GM18526 (cell line): ENCODE measurements around the gene PLCB4.

Experiments used
- POLR2A ChIP-seq: IDR thresholded peaks from 3 replicates; pipeline ENCODE4 v1.6.1; 2011; ENCODE audit not compliant: insufficient read length; ENCODE audit errors: extremely low read depth

PLCB4 gene

DNA sequence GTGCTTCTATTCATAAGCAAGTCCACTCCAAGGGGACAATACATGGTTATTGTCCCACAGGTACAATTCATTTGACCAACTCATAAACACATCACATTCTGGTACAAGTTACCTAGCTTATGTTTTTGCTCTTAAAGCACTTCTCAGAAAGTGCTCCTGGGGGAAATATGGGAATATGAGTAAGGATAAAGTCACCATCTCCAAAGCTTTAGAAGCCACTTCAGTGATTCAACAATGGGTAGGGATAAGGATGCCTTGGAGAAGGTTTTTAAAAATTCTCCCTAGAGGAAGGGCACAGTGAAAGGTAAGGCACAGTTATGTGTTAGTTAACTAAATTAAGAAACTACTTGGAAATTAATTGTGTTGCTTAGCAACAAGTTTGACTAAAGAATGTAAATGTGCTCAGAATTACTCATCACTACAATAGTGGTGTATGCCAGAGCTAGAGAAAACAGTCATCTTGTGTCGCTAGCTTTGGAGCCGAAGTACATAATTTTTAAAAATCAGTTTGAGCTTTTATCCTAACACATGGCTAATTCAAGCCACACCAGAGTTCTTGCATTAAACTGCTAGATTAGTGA, 406.0 kb downstream of the PLCB4 start:
- no peak for TF ChIP-seq POLR2A

DNA sequence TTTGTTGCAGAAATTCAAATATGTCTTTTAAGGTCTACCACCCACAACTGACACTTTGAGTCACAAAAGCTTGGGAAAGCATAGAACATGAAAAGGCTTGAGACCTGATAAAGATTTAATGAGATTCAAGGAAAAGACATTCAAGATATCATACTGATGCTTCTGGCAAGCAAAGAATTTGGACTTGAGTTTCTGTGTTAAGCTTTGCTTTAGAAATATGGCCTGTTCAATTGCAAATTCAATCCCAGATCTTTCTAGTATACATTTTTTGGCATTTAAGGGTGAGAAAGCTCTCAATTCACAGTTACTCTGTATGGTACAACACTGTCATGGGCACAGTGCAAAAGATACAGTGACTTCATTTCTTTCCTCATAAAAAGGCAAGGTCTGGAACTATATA, 406.6 kb downstream of the PLCB4 start:
- no peak for TF ChIP-seq POLR2A

DNA sequence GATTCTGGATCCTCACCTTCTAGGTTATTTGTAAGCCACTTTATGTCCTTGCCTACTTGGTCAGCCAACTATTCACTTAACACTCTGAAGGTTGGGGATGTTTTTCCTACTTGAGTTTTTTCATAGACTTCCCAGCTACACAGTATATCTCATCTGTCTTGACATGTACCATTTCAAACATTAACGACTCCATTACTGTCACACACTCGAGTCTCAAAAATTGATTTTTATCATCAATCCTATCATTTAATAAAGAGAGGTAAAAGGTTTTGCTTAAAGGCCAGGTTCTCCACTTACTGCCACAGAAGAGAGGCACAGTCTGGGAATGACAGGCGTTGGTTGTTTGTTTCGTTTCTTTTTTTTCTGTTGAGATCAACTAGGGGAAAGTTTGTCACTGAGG, 407.3 kb downstream of the PLCB4 start:
- no peak for TF ChIP-seq POLR2A

DNA sequence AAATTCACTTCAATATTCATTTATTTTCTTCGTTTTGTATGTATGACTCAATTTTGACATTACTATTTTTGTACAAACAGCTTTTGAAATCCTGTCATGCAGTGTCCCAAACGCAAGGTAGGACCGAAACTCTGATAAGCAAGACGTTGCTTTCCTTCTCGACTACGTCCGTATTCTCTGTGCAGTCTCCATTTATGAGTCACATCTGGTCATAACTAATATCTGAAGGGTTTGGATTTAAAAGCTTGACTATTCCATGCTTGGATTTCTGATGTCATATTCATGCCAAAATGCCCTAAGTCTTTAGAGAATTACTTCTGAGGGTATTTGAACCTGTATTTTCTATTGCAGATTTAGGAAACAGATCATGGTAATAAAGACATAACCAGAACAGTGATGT, 407.8 kb downstream of the PLCB4 start:
- TF ChIP-seq POLR2A: no peak

DNA sequence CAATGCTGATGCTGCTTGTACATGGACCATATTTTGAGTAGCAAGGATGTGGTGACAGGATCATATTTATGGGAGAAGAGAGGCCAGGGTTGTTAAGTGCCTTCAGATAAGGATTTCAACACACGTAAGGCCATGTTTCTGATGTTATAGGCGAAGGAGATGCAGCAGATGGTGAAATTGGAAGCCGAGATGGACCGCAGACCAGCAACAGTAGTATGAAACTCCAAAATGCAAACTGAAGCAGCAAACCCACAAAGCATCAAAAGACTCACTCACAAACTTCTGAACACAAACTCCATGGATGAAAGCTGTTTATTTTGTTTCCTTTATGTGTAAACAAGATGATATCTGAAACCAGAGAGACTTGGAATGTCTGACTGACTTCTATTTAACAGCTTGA, 409.9 kb downstream of the PLCB4 start:
- TF ChIP-seq POLR2A: no peak

DNA sequence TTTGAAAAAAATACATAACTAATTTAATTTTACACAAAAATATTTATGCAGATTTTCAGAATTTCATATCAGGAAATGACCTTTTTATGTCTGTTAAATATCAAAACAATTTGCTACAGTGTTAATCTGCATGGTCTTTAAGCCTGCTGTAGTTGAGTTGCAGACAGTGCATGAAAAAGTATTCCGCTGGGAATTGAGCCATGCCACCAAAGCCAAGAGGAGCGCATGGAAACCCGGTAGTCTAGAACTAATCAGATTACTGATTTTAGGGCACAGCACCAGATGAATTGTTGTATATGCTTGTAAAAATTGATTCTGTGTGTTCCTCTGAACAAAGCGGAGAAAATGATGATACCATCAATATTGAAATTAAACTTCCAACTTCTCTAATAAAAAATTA, 411.2 kb downstream of the PLCB4 start:
- TF ChIP-seq POLR2A: no peak

DNA sequence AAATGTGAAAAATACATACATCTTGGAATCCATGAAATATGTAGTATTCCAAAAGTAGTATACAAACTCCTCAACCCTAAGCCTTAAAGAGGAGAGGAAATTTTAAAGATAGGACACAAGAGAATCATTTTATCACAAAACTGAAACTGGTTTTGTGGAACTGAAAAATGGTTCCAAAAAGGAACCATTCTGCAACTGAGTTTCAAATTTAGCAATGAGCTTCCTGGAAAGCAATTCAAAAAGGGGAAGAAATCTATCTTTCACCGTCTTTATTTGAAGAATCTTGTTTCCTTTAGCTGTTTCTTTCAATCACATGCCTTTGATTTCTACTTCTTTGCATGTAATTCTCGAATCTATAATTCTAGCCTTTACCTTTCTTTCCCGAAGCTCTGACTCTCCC, 413.3 kb downstream of the PLCB4 start:
- TF ChIP-seq POLR2A: no peak

DNA sequence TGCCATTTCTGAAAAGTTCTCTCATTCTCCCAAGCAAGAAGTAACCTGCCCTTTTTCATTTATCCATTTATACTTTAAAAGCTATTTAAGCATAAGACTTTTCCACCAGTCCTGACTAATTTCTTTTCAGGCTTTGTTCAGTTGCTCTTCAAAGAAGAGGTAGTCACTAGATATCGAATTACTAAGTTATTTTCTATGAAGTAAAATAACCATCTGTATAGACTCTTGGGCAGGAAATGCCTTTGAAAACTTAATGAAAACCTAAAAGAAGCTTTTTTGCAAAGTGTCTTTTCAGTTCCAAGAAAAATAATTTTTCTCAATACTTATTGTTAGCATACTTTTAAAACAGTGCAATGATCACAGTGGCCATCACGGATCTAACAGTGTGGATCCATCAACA, 414.2 kb downstream of the PLCB4 start:
- no peak for TF ChIP-seq POLR2A

DNA sequence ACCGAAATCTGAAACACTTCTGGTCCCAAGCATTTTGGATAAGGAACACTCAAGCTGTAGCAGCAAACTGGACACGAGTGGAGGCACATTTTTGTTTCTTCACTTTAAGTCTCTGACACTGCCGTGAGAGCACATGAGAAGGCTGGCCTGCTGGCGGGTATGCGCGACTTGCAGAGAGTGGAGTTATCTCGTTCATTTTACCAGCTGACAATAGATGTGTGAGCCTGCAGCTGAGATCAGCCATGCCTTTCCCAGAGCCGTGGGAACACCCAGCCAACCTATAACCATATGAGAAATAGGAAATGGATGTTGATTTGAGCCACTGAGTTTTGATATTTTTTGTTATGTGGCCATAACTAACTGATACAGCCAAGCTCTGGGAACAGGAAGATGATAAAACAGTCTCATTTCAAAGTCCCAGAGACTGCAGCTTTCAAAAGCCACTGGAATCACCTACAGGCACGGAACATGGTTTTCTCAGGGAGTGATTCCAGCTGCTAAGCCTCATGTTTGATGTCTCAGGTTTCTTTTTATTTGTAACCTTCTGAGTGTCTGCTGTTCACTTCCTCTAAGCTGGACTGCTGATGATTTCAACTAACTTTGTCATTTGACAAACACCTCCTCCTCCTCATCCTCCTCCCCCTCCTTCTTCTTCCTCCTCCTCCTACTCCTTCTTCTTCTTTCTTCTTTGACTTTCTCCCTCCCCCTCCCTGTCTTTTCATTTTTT, 416.9 kb downstream of the PLCB4 start:
- TF ChIP-seq POLR2A: no peak

DNA sequence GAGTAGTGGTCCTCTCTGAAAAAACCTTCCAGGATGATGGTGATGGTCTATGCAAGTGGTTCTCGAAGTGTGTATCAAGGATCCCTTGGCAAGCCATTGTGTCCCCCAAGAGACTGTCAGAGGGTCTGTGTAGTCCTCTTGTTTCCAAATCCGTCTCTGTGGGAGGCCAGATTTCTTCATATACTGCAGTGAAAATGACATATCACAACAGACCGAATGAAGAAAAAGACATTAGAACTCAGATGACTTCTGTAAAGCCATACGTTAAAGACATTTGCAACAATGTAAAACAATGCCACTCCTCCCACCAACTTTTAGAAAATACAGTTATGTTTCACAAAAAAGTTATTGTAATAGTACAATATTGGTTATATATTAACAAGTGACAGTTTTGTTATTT, 418.3 kb downstream of the PLCB4 start:
- TF ChIP-seq POLR2A: no peak

DNA sequence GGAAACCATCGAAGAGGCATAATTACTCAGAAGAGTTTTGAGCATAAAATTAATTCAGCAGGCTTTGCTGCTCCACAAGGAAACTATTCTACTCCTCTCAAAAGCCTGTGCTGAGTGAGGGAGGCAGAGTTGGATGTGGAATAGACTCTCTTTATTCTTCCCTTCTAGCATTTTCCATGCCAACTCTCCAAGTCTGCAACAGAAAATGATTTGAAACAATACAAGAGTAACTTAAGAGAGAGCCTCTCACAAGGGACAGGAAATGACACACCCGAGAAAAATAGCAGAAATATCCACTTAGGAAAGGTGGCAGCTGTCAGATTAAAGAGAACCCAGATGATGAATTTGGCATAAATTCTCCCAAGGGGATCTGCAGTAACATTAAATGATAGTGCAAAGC, 419.2 kb downstream of the PLCB4 start:
- TF ChIP-seq POLR2A: no peak

DNA sequence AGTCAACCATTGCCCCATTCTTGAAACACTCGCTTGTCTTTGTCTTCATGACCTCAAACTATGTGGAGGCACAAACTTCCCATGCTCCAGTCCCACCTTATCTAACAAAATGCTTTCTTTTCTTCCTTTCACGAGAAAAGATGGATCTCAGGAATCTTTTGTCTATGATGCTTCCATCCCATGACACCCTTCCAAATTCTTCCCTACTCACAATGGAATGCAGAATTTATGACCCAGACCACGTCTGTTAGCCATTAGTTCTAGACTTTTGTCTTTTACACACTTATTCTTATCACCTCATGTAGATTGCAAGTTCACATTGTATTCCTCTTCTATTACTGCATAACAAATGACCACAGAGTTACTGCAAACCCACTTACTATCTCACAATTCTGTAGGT, 421.3 kb downstream of the PLCB4 start:
- TF ChIP-seq POLR2A: no peak

DNA sequence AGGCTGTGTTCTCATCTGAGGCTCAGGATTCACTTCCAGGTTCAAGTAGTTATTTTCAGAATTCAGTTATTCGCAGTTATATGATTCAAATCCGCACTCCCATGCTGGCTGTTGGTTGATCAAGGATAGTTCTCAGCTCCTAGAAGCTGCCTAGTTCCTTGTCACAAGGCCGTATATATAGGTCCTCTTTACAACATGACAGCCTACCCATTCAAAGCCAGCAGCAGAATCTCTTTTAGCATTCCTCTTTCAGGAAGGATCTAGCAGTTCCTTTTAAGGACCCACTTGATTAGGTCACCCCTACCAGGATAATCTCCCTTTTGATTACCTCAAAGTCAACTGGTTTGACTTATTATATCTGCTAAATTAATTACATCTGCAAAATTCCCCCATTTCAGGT, 421.7 kb downstream of the PLCB4 start:
- no peak for TF ChIP-seq POLR2A

DNA sequence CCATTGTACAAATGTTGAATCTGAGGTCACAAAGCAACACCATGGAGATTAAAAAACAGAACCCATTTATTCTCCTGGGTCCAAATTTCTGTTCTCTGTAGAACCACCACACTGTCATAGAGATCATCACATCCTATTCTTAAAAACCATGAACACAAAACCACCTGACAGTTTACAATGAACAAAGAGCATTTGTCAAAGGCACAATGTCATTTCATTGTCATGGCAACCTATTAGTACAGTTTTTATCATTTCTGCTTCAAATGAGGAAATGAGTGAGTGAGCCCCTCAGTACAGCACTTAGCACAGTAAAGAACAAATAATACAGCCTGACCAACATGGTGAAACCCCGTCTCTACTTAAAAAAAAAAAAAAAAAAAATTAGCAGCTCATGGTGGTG, 422.4 kb downstream of the PLCB4 start:
- no peak for TF ChIP-seq POLR2A

DNA sequence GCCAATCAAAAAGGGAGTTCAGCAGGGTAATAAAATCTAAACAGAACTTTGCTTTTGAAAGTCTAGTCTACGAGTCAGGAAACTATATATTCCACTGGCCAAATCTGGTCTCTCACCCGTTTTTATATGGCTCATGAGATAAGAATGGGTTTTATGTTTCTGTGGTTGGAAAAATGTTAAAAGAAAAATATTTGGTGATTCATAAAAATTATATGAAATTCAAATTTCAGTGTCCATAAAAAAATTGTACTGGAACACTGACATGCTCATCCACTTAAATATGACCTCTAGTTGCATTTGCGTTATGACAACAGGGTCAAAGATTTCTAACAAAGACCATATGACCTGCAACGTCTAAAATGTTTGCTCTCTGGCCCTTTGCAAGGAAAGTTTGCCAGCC, 423.2 kb downstream of the PLCB4 start:
- no peak for TF ChIP-seq POLR2A

DNA sequence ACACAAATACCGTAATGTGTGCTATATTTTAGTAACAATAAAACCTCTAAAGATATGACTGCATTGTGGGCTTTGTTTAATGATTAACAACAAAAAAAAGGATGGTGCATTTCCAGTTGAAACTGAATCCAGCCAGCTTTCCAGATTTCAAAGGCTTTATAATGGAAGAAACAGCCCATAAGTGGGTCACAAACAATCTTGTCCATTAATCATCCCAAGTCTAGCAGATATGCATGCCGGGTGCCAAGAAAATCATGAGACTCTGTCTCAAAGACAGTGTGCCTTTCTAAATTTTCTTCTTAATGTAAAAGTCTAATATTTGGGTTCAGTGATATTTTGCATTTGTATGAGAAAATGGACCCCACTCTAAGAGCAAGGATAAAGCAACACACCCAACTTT, 424.9 kb downstream of the PLCB4 start:
- TF ChIP-seq POLR2A: no peak

DNA sequence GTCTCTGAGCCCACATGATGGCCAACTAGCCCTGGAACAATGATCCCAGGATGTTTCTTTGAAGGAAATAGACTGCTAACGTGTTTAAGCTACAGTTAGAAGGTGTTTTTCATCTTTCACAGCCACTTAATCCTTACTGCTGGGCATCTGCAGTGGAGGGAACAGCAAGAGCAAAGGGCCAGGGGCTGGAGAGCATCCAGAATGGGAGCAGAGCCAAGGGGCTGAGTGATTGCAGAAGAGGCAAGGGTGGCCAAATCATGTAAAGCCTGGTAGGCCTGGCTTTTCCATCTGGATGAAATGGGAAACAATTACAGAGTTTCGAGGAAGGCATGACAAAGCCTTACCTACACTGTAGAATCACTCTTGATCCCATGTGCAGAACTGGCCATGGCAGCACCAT, 426.8 kb downstream of the PLCB4 start:
- TF ChIP-seq POLR2A: no peak

DNA sequence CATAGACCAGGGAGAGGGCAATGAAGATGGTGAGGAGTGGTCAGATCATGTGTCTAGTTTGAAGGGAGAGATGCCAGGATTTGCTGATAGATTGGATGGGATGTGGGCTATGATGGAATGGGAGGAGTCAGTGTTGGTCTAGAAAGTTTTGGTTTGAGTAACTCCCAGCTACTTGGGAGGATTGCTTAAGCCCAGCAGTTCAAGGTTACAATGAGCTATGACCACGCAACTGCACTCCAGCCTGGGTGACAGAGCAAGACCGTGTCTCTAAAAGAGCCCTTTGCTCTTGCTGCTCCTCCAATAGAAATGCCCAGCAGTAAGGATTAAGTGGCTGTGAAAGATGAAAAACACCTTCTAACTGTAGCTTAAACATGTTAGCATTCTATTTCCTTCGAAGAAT, 427.3 kb downstream of the PLCB4 start:
- TF ChIP-seq POLR2A: no peak

DNA sequence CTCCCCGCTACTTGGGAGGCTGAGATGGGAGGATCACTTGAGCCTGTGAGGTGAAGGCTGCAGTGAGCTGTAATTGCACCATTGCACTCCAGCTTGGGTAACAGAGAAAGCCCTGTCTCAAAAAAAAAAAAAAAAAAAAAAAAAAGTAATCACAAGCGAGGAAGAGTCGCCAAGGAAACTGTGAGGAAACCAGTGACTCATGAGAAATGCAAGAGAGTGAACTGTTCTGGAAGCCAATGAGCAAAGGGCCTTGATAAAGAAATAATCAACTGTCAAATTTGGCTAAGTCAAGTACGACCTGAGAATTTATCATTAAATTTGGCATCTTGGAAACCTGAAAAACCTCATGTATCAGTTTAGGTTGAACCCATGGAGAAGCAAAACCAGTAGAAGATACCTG, 429.4 kb downstream of the PLCB4 start:
- TF ChIP-seq POLR2A: no peak
